Forelimb muscle (tissue), 1 donor: ENCODE results near the gene FFAR2. TPM values are rescaled to one million over a fixed set of nuclear protein-coding genes. Genes with fewer than 3 reads are reported as not detected.
"Not testable (repeated sequence)": the region's sequence is repeated elsewhere in the genome, so short reads cannot be mapped to it uniquely, and the experiment has no call there.

Experiments
- DNase-seq: peaks from one replicate; pipeline ENCODE4 v3.0.0-alpha.2; 2013; ENCODE audit warnings: low read depth
- polyA plus RNA-seq: library from polyadenylated mRNA; unstranded; fragments of 120-200 nt; gene quantifications from one replicate; pipeline ENCODE4 v1.2.1, GENCODE V29; 2013; ENCODE audit not compliant: insufficient read length

FFAR2 gene
- 0.09 TPM for polyA plus RNA-seq

GRCh38 chr19:35447606-35448469, at the start of gene FFAR2:
Gene FFAR2, plus strand, starts transcription at chr19:35448257. Its CDS starts 1,458 bp downstream, at chr19:35449715.
- DNase-seq = no peak

GRCh38 chr19:35398570-35398969, 49.5 kb upstream of the FFAR2 start:
- no peak for DNase-seq

GRCh38 chr19:35399231-35399630, 48.8 kb upstream of the FFAR2 start:
- no peak for DNase-seq

- DNase-seq = no peak
These were observed 47.9 kb upstream of the FFAR2 start for GRCh38 chr19:35399948-35400772.

- no peak for DNase-seq
These were observed 47.3 kb upstream of the FFAR2 start for GRCh38 chr19:35400773-35401100.

GRCh38 chr19:35401416-35401815, 46.6 kb upstream of the FFAR2 start:
- DNase-seq = not testable (repeated sequence)

- no peak for DNase-seq
These were observed 44.8 kb upstream of the FFAR2 start for GRCh38 chr19:35403116-35403760.

- DNase-seq = no peak
These were observed 43.0 kb upstream of the FFAR2 start for GRCh38 chr19:35404879-35405622.

GRCh38 chr19:35407619-35408018, 40.4 kb upstream of the FFAR2 start:
- no peak for DNase-seq

- no peak for DNase-seq
These were observed 39.5 kb upstream of the FFAR2 start for GRCh38 chr19:35408284-35409171.

- no peak for DNase-seq
These were observed 38.9 kb upstream of the FFAR2 start for GRCh38 chr19:35409191-35409590.

GRCh38 chr19:35410487-35410886, 37.6 kb upstream of the FFAR2 start:
- DNase-seq = no peak

GRCh38 chr19:35414442-35414841, 33.6 kb upstream of the FFAR2 start:
- DNase-seq = no peak

GRCh38 chr19:35416331-35416730, 31.7 kb upstream of the FFAR2 start:
- DNase-seq = no peak

GRCh38 chr19:35417278-35417677, 30.8 kb upstream of the FFAR2 start:
- DNase-seq = no peak

GRCh38 chr19:35417713-35418534, 30.1 kb upstream of the FFAR2 start:
- no peak for DNase-seq

GRCh38 chr19:35419046-35419445, 29.0 kb upstream of the FFAR2 start:
- DNase-seq = no peak

GRCh38 chr19:35419805-35420204, 28.3 kb upstream of the FFAR2 start:
- DNase-seq = no peak

- DNase-seq = no peak
These were observed 26.7 kb upstream of the FFAR2 start for GRCh38 chr19:35421362-35421761.

- not testable (repeated sequence) for DNase-seq
These were observed 24.7 kb upstream of the FFAR2 start for GRCh38 chr19:35423406-35423805.
